22Rv1 (cell line): ENCODE results near the gene PPP2R1B.

Source experiments
- H3K27ac ChIP-seq: fragments of 450-650 bp; 2 replicates; pipeline ENCODE4 v1.5.1; 2017
- CTCF ChIP-seq: fragments of 450-650 bp; IDR thresholded peaks from 2 replicates; pipeline ENCODE4 v1.5.1; 2017; ENCODE audit warnings: mild to moderate bottlenecking
- ZFX ChIP-seq: fragments of 450-650 bp; IDR thresholded peaks from 2 replicates; pipeline ENCODE4 v1.6.1; 2017; ENCODE audit warnings: antibody characterized with exemption, borderline replicate concordance

Gene PPP2R1B

GRCh38 chr11:111782109-111782741 is 16.0 kb upstream of the PPP2R1B start:
- no peak for TF ChIP-seq CTCF
- TF ChIP-seq ZFX: no peak
- no peak overlapping the region for H3K27ac ChIP-seq

GRCh38 chr11:111779118-111779517 is 12.9 kb upstream of the PPP2R1B start:
- TF ChIP-seq ZFX: no peak
- no peak for TF ChIP-seq CTCF
- no peak overlapping the region for H3K27ac ChIP-seq

GRCh38 chr11:111778047-111778558 is 11.9 kb upstream of the PPP2R1B start:
- peak overlapping the region; percentile 43 for H3K27ac ChIP-seq
- TF ChIP-seq ZFX: no peak
- TF ChIP-seq CTCF: no peak

- TF ChIP-seq CTCF (peak; percentile 83), ZFX (no peak)
- peak overlapping the region; percentile 43 for H3K27ac ChIP-seq
Observed at GRCh38 chr11:111777094-111778046, 11.2 kb upstream of the PPP2R1B start.

- no peak overlapping the region for H3K27ac ChIP-seq
- no peak for TF ChIP-seq ZFX
- TF ChIP-seq CTCF: no peak
Observed at GRCh38 chr11:111776398-111777093, 10.4 kb upstream of the PPP2R1B start.

GRCh38 chr11:111774955-111775710 is 8.9 kb upstream of the PPP2R1B start:
- TF ChIP-seq ZFX (no peak), CTCF (no peak)
- no peak overlapping the region for H3K27ac ChIP-seq
